GM18861 (cell line): ENCODE results near the gene LYPD8.
"Not testable (repeated sequence)": the region's sequence is repeated elsewhere in the genome, so short reads cannot be mapped to it uniquely, and the experiment has no call there.

ENCODE experiments used
- ATAC-seq: cut with Tn5 transposase; IDR thresholded peaks from one replicate; pipeline ENCODE4 v1.9.1; 2021; ENCODE audit not compliant: unreplicated experiment

LYPD8 gene, protein sequence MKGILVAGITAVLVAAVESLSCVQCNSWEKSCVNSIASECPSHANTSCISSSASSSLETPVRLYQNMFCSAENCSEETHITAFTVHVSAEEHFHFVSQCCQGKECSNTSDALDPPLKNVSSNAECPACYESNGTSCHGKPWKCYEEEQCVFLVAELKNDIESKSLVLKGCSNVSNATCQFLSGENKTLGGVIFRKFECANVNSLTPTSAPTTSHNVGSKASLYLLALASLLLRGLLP

GRCh38 chr1:248755517-248755916, at the start of gene LYPD8:
Gene LYPD8, minus strand, starts transcription at chr1:248755759. Its CDS starts 4,678 bp downstream, at chr1:248751081.
- no peak for ATAC-seq

GRCh38 chr1:248804771-248805681, 49.5 kb upstream of the LYPD8 start:
- peak; percentile 95 for ATAC-seq

DNA sequence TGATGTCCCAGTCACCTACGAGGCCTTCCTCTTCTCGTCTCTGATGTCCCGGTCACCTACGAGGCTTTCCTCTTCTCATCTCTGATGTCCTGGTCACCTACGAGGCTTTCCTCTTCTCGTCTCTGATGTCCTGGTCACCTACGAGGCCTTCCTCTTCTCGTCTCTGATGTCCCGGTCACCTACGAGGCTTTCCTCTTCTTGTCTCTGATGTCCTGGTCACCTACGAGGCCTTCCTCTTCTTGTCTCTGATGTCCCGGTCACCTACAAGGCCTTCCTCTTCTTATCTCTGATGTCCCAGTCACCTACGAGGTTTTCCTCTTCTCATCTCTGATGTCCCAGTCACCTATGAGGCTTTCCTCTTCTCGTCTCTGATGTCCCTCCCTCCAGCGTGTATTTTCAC, 47.9 kb upstream of the LYPD8 start:
- not testable (repeated sequence) for ATAC-seq

- no peak for ATAC-seq
Observed at GRCh38 chr1:248802454-248802853, 46.9 kb upstream of the LYPD8 start.

DNA sequence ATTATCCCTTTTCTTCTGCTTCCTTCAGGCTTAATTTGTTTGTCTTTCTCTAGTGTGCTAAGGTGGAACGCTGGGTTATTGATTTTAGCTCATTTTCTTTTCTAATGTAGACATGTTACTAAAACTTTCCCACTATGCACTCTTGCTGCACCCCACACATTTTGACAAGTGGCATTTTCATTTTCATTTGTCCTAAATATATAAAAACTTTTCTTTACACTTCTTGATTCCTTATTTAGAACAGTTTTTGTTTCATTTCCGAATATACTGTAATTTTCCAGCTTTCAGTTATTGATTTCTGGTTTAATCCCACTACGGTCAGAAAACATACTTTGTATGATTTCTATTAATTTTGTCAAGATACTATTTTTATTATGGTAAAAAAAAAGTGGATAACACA, 44.9 kb upstream of the LYPD8 start:
- ATAC-seq, result no peak

DNA sequence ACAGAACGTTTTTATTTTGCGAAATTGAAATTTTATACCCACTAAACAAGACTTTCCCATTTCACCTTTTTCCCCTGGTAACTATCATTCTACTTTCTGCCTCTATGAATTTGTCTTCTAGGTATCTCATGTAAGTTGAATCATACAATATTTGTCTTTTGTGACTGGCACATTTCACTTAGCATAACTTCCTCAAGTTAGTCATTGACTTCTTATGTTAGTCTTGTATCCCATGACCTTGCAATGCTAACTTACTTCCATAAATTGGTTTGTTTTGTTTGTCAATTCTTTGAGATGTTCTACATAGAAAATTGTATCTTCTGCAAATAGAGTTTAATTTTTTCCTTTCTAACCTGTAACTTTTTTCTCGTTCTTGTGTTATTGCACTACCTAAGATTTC, 43.2 kb upstream of the LYPD8 start:
- no peak for ATAC-seq

DNA sequence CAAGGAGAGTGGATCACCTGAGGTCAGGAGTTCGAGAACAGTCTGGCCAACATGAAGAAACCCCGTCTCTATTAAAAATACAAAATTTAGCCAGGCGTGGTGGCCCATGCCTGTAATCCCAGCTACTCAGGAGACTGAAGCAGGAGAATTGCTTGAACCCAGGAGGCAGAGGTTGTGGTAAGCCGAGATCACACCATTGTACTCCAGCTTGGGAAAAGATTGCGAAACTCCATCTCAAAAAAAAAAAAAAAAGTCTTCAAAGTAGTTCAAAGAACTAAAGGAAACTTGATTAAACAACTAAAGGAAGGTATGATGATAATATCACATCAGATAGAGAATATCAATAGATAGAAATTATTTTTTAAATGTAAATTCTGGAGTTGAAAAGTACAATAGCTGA, 39.1 kb upstream of the LYPD8 start:
- not testable (repeated sequence) for ATAC-seq

DNA sequence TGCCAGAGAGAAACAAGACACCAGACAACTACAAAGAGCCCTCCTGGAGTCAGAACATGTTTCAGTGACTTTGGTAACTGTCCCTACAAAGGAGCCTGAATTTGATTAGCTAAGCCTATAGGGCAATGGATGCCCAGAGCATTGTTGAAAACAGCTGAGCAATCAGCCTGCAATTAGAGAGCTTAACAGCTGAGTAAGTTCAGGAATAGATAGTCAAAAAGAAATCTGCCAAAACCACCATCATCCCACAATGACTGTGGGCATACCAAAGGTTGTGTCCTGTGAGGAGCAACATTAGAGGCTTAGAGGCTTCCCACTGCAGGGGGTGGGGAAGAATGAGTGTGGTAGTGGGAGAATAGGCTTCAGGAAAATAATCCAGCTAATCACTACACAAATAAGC, 38.0 kb upstream of the LYPD8 start:
- peak; percentile 95 for ATAC-seq

DNA sequence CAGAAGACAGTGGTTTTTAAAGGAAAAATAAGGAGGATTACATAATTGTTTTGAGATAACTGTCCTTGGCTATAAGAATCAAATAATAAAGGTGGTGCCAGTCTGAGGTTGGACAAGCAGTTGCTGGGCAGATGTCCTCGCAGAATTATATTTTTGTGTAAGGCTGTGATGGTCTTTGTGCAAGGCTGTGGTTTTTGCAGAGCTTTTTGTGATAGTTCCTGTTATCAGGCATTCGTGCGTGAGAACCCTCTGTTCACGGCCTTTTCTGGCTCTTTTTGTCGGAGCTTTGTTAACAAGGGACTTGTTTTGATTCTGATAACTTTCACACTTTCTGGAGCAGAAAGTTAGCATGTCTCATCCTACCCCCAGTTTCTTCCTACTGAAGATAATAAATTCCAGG, 36.8 kb upstream of the LYPD8 start:
- no peak for ATAC-seq

- no peak for ATAC-seq
Observed at GRCh38 chr1:248791010-248791409, 35.5 kb upstream of the LYPD8 start.

- ATAC-seq, result no peak
Observed at GRCh38 chr1:248790456-248790855, 34.9 kb upstream of the LYPD8 start.

DNA sequence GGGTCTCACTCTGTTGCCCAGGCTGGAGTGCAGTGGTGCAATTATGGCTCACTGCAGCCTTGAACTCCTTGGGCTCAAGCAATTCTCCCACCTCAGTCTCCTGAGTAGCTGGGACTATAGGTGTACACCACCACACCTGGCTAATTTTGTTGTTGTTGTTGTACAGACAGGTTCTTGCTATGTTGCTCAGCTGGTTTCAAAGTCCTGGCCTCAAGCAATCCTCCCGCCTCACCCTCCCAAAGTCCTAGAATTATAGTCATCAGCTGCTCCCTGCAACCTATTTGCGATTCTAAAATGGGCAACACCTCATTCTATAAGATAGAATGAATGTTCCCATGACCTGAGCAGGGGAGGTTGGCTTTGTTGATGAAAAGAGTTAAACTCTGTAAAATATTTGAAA, 33.8 kb upstream of the LYPD8 start:
- ATAC-seq, result not testable (repeated sequence)

DNA sequence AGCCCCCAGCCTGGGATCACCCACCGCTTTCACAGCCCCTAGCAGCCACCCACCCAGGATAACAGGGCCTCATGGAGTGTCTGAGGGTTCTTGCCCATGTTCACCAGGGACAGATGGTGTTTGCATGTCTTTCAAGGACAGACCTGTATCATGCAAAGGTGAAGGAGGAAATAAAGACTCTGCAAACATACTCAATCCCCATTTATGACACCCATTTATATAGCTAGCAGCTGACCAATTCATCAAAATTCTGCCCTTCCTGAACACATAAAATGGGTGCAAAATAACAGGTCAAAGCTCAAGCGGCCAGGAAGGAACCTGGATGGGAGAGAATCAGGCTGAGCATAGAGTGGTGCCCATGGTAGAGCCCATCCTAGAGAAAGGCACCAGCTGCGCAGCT, 32.8 kb upstream of the LYPD8 start:
- no peak for ATAC-seq

DNA sequence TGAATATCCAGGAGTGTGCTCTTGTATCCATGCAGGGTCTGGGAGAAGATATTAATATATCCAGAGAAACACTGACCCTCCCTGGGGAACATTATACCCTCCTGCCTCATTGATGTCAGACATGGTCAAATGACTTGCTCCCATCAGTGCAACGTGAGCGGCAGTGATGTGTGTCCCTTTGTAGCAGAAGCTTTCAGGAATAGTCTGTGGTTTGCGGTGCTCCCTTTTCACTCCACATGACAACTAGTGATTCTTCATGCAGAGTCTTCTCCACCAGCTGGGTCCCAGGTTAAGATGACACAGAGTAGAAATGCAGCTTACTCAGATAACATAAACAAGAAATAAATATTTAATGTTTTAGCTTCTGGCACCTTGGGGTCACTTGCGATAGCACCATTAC, 31.9 kb upstream of the LYPD8 start:
- ATAC-seq, result no peak

DNA sequence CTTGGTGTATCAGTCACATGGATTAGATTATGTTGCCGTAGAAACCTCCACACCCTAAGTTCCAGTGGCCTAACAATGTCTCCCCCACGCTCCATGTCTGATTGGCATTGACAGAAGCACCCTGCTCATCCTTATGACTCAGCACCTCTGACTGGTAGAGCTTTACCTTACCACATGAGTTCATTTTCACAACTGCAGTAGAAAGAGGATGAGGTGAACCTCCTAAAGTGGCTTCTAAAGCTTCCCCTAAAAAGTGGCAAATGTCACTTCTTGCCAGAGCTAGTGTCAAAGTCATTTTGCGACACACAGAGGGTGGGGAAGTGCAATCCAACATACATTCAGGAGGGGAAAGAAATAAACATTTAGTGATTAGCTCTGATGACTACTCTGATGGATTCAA, 30.6 kb upstream of the LYPD8 start:
- ATAC-seq, result peak; percentile 63

- no peak for ATAC-seq
Observed at GRCh38 chr1:248783367-248783766, 27.8 kb upstream of the LYPD8 start.

DNA sequence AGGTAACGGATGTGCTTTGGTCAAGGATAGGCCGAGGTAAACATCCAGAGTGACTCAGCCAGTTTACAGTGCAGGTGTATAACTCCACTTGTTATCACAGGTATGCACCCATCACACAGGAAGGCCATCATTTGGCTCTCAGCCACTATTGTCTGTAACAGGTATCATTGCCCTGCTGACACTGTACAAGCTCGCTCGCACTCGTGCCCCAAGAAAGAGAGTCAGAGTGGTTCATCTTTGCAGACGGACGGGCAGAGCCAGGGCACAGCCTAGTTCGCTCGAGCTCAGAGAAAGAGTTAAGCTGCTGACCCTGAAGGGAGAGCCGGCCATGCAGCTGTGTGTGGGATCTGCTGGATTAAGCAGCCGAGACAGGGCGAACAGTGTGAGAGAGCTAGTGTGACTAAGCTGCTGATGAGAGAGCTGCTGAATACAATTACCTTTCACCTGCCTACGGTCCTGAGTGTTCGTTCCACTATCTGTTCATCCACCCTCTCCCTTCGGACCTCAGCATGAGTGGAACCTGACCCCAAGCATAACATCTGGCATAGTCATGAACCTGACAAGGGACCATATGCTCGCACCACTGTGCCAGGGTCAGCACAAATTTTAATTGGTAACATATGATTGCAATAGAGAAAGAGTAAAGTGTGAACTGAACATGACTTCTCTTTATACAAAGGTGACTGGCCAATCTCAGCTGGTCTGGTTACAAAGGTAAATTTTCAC, 27.0 kb upstream of the LYPD8 start:
- ATAC-seq, result no peak

- ATAC-seq, result no peak
Observed at GRCh38 chr1:248779350-248779749, 23.8 kb upstream of the LYPD8 start.

GRCh38 chr1:248778906-248779305, 23.3 kb upstream of the LYPD8 start:
- no peak for ATAC-seq

DNA sequence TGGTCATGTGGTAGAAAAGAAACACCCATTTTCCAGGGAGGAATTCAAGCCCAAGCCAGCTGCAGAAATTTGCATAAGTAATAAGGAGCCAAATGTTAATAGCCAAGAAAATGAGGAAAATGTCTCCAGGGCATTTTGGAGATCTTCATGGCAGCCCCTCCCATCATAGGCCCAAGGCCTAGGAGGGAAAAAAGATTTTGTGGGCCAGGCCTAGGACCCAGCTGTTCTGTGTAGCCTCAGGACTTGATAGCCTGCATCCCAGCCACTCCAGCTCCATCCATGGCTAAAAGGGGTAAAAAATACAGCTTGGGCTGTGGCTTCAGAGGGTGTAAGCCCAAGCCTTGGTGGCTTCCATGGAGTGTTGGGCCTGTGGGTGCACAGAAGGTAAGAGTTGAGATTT, 21.4 kb upstream of the LYPD8 start:
- ATAC-seq, result no peak

DNA sequence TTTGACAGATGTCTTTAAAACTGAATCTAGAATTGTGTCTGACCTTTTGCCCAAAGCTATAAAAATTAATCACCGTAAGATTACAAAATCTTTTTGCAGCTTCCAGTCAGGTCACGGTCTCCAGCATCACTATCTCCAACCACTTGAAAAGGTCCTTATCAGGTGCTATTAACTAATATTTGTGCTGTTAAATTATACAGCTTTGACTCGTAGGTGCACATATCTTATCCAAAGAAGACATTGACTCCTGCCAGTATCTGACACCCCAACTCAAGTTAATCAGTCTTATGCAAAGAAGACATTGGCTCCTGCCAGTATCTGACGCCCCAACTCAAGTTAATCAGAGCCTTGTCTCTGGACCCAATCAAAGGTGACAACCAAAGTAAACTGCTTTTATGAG, 19.9 kb upstream of the LYPD8 start:
- ATAC-seq, result no peak

DNA sequence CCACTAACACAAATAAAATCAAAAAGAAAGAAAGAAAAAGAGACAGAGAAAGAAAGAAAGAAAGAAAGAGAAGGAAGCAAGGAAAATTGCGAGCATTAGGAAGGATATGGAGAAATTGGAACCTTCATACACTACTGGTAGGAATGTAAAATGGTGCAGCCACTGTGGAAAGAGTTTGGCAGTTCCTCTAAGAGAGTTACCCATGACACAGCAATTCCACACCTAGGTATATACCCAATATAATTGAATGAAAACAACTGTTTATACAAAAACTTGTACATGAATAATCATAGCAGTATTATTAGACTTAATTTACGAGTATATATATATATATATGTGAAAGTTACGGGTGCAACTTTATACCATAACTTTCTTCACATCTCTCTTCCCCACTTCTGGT, 4.1 kb upstream of the LYPD8 start:
- ATAC-seq, result no peak
